ENCODE measurements around the gene F2RL1. TPM values are rescaled to one million over a fixed set of nuclear protein-coding genes. Genes with fewer than 3 reads are reported as not detected.

F2RL1 gene
- total RNA-seq, 2 donors from 2014 or later: 17.5 to 20.2 TPM

DNA sequence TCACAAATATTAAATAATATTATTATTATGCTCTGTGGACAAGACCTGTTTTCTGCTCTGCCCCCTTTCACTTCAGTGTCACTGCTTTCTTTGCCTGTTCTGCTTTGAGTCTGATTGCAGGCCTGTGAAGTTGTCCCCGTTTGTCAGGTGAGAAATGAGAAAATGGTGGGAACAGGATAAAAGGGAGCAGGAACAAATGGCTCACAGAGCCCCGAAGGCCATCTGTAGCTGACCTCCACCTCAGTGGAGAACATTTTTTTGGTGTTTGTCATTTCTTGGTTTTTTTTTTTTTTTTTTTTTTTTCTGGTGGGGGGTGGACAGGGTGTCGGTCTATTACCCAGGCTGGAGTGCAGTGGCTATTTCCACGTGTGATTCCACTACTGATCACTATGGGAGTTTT, 17.8 kb downstream of the F2RL1 start:
- Histone ChIP-seq H3K36me3 (replicated peaks in 1 of 2; ENCODE audit: insufficient read depth in 1 of 2, low read depth in 2 of 2) (no peaks in the 10 kb centered on the region), H3K27me3 (no peaks in the 10 kb centered on the region), H3K4me3 (no peak overlapping the region), H3K4me1 (peaks cover 11% of the 10 kb centered on the region), H3K27ac (peak overlapping the region in 3 of 4 donors; percentile 28 to 79 (median 75)), H3K9me3 (no peaks in the 10 kb centered on the region)
- ATAC-seq (no peak), DNase-seq (no peak)
- WGBS, 2 donors: 52 to 66% methylated on average over 4 of the region's 4 CpGs
- no peak for TF ChIP-seq POLR2A (IDR thresholded peaks at IDR 0.05)
- TF ChIP-seq, protein P1, sequence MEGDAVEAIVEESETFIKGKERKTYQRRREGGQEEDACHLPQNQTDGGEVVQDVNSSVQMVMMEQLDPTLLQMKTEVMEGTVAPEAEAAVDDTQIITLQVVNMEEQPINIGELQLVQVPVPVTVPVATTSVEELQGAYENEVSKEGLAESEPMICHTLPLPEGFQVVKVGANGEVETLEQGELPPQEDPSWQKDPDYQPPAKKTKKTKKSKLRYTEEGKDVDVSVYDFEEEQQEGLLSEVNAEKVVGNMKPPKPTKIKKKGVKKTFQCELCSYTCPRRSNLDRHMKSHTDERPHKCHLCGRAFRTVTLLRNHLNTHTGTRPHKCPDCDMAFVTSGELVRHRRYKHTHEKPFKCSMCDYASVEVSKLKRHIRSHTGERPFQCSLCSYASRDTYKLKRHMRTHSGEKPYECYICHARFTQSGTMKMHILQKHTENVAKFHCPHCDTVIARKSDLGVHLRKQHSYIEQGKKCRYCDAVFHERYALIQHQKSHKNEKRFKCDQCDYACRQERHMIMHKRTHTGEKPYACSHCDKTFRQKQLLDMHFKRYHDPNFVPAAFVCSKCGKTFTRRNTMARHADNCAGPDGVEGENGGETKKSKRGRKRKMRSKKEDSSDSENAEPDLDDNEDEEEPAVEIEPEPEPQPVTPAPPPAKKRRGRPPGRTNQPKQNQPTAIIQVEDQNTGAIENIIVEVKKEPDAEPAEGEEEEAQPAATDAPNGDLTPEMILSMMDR (IDR thresholded peaks at IDR 0.05): no peak
- intact Hi-C loops (cut with DNase I): no loop called here

DNA sequence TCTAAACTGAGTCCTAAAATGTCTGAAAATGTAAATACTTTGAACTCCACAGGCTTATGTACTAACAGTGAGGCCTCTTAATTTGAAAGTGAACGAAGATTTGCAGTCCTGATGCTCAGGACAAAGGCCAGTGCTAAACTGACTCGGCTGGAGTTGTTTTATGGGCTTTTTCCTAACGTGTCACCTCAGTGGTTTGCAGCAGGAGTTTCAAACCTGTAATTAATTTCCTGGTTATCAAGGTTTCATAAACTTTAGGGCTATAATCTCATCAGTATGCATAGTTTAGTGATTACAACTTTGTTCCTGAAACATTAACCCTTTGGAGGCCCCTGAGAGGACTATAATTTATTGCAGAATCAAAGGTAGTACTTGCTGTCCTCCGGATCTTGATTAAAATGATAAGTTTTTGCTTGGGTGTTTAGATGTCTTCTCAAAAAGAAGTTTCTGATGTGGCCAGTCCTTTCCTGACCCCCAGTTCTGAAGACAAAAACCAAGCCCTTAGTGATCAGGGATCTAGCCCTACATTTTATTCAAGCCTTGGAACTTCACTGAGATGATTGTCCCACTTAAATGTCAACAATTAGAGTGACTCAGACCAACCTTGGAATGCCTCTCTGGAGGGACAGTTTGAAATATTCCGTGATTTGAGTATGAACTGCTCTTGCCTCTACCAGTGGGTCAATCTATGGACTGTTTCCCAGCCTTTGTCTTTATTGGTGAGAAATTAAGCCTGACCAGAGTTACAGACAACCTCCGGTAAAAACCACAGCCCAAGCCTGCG, 19.8 kb downstream of the F2RL1 start:
- Histone ChIP-seq H3K4me1 (peaks cover 11% of the 10 kb centered on the region), H3K27ac (peak overlapping the region; percentile 2 to 81 (median 77)), H3K27me3 (no peaks in the 10 kb centered on the region), H3K9me3 (no peaks in the 10 kb centered on the region), H3K36me3 (replicated peaks in 1 of 2; ENCODE audit: insufficient read depth in 1 of 2, low read depth in 2 of 2) (no peaks in the 10 kb centered on the region), H3K4me3 (no peak overlapping the region)
- peak in 3 of 4 donors; percentile 19 to 36 (median 21) for DNase-seq
- WGBS, 2 donors: 48 to 60% methylated on average over 7 of the region's 7 CpGs
- ATAC-seq: peak; percentile 85
- intact Hi-C loops (cut with DNase I): no loop called here
- TF ChIP-seq, protein P1 (IDR thresholded peaks at IDR 0.05): no peak
- peak in 2 of 3 donors; percentile 33 to 52 for TF ChIP-seq POLR2A (IDR thresholded peaks at IDR 0.05)

DNA sequence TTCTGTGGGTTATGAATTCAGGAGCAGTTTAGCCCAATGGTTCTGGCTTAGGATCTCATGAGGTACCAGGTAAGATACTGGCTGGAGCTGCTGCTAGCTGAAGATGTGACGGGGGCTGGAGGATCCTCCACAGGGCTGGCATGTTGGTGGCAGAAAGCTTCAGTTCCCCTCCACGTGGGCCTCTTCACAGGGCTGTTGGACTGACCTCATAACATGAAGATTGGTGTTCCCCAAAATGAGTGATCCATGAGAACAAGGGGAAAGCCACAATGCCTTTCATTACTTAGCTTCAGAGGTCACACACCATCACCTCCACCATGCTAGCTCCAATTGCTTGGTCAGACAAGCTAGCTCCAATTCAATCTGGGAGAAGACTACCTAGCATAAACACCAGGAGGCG, 22.5 kb downstream of the F2RL1 start:
- intact Hi-C loops (cut with DNase I): no loop called here

DNA sequence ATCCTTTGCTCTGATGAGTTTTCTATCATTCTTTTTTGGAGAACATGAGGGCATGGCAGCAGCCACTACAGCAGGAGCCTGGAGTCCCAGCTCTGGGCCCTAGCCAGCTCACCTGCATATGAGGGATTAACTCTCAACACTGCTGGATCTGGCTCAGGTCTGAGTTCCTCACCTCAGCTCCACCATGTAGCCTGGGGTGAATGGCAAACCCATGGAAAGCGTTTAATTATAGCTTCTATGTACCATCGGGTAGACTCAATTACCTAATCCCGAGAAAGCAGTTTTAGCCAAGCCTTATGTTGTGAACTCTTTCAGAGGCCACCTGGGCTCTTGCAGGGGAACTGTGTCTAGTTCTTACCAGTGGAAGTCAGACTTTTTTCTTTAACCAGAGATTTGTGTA, 27.1 kb downstream of the F2RL1 start:
- DNase-seq: no peak
- H3K4me1 ChIP-seq: no peaks in the 10 kb centered on the region
- no peaks in the 10 kb centered on the region for H3K36me3 ChIP-seq (replicated peaks in 1 of 2; ENCODE audit: insufficient read depth in 1 of 2, low read depth in 2 of 2)
- H3K27ac ChIP-seq: no peak overlapping the region
- H3K27me3 ChIP-seq: no peaks in the 10 kb centered on the region
- TF ChIP-seq, protein P1 (IDR thresholded peaks at IDR 0.05): no peak
- H3K9me3 ChIP-seq: no peaks in the 10 kb centered on the region
- intact Hi-C loops (cut with DNase I): no loop called here
- no peak overlapping the region for H3K4me3 ChIP-seq
- WGBS, 2 donors: 93 to 98% methylated on average over 3 of the region's 3 CpGs
- no peak for ATAC-seq

More for the DNA sequence above, 22.5 kb downstream of the F2RL1 start:
- no peak for DNase-seq
- no peak for ATAC-seq
- Histone ChIP-seq H3K27me3 (no peaks in the 10 kb centered on the region), H3K36me3 (replicated peaks in 1 of 2; ENCODE audit: insufficient read depth in 1 of 2, low read depth in 2 of 2) (no peaks in the 10 kb centered on the region), H3K9me3 (no peaks in the 10 kb centered on the region), H3K27ac (no peak overlapping the region), H3K4me3 (no peak overlapping the region), H3K4me1 (peaks cover 11% of the 10 kb centered on the region)
- TF ChIP-seq, protein P1 (IDR thresholded peaks at IDR 0.05): no peak
- TF ChIP-seq POLR2A (IDR thresholded peaks at IDR 0.05): no peak
- WGBS, 2 donors: 59 to 78% methylated on average over 3 of the region's 3 CpGs
